ENCODE measurements around the gene ATE1. TPM values are rescaled to one million over a fixed set of nuclear protein-coding genes. Genes with fewer than 3 reads are reported as not detected.

Gene ATE1
- total RNA-seq, 4 donors from 2014 or later = 13.5 to 90.2 (median 27.7) TPM

GRCh38 chr10:121698902-121699301, 228.9 kb downstream of the ATE1 start:
- intact Hi-C loops (cut with DNase I; ENCODE audit: low total_unique reads) = no loop called here
- TF ChIP-seq POLR2A (IDR thresholded peaks at IDR 0.05) (no peak), CTCF (IDR thresholded peaks at IDR 0.05) (no peak)
- Histone ChIP-seq H3K9me3 (no peaks in the 10 kb centered on the region), H3K4me3 (no peak overlapping the region), H3K36me3 (no peaks in the 10 kb centered on the region), H3K4me1 (no peaks in the 10 kb centered on the region), H3K27ac (no peak overlapping the region), H3K27me3 (no peaks in the 10 kb centered on the region)
- DNase-seq = no peak

- intact Hi-C loops (cut with DNase I; ENCODE audit: low total_unique reads) = no loop called here
- Histone ChIP-seq H3K36me3 (no peaks in the 10 kb centered on the region), H3K27ac (no peak overlapping the region), H3K4me1 (no peaks in the 10 kb centered on the region), H3K27me3 (no peaks in the 10 kb centered on the region), H3K9me3 (no peaks in the 10 kb centered on the region), H3K4me3 (no peak overlapping the region)
- no peak for DNase-seq
- no peak for TF ChIP-seq POLR2A (IDR thresholded peaks at IDR 0.05)
Measured at GRCh38 chr10:121698336-121698735, 229.5 kb downstream of the ATE1 start.

GRCh38 chr10:121696854-121697253, 231.0 kb downstream of the ATE1 start:
- Histone ChIP-seq H3K27me3 (no peaks in the 10 kb centered on the region), H3K4me1 (no peaks in the 10 kb centered on the region), H3K36me3 (no peaks in the 10 kb centered on the region), H3K27ac (no peak overlapping the region), H3K9me3 (no peaks in the 10 kb centered on the region), H3K4me3 (no peak overlapping the region)
- intact Hi-C loops (cut with DNase I; ENCODE audit: low total_unique reads) = no loop called here
- TF ChIP-seq POLR2A (IDR thresholded peaks at IDR 0.05) (no peak), CTCF (IDR thresholded peaks at IDR 0.05) (peak in 3 of 4 experiments; percentile 10 to 24 (median 16))
- DNase-seq = peak in 1 of 2 donors; percentile 28

- TF ChIP-seq POLR2A (IDR thresholded peaks at IDR 0.05) = no peak
- no peak for DNase-seq
- intact Hi-C loops (cut with DNase I; ENCODE audit: low total_unique reads) = no loop called here
Measured at GRCh38 chr10:121695731-121696464, 231.9 kb downstream of the ATE1 start.

GRCh38 chr10:121694966-121695643, 232.7 kb downstream of the ATE1 start:
- TF ChIP-seq CTCF (IDR thresholded peaks at IDR 0.05) (no peak), POLR2A (IDR thresholded peaks at IDR 0.05) (no peak)
- H3K27ac ChIP-seq = no peak overlapping the region
- H3K27me3 ChIP-seq = no peaks in the 10 kb centered on the region
- H3K4me3 ChIP-seq = no peak overlapping the region
- no peaks in the 10 kb centered on the region for H3K36me3 ChIP-seq
- intact Hi-C loops (cut with DNase I; ENCODE audit: low total_unique reads) = no loop called here
- H3K4me1 ChIP-seq = no peaks in the 10 kb centered on the region
- no peaks in the 10 kb centered on the region for H3K9me3 ChIP-seq
- DNase-seq = no peak

More at GRCh38 chr10:121695731-121696464, 231.9 kb downstream of the ATE1 start:
- H3K4me3 ChIP-seq = no peak overlapping the region
- H3K9me3 ChIP-seq = no peaks in the 10 kb centered on the region
- H3K4me1 ChIP-seq = no peaks in the 10 kb centered on the region
- H3K27ac ChIP-seq = no peak overlapping the region
- H3K27me3 ChIP-seq = no peaks in the 10 kb centered on the region
- H3K36me3 ChIP-seq = no peaks in the 10 kb centered on the region

- Histone ChIP-seq H3K4me3 (no peak overlapping the region), H3K27ac (no peak overlapping the region), H3K9me3 (no peaks in the 10 kb centered on the region), H3K36me3 (no peaks in the 10 kb centered on the region), H3K27me3 (no peaks in the 10 kb centered on the region), H3K4me1 (no peaks in the 10 kb centered on the region)
- intact Hi-C loops (cut with DNase I; ENCODE audit: low total_unique reads) = no loop called here
- DNase-seq = no peak
- no peak for TF ChIP-seq CTCF (IDR thresholded peaks at IDR 0.05)
Measured at GRCh38 chr10:121694327-121694965, 233.4 kb downstream of the ATE1 start.

Data from uterus (tissue), 4 donors.